Measurements from ENCODE around the gene DCAF11. TPM values are rescaled to one million over a fixed set of nuclear protein-coding genes. Genes with fewer than 3 reads are reported as not detected.
A peak's percentile ranks its signal among the peaks of the same experiment; 100 is the strongest.

Gene DCAF11
- total RNA-seq, 4 donors from 2014 or later: 42.9 to 87.4 (median 57.8) TPM

- Histone ChIP-seq H3K27ac (no peak overlapping the region), H3K4me1 (no peaks in the 10 kb centered on the region), H3K9me3 (no peaks in the 10 kb centered on the region), H3K36me3 (no peaks in the 10 kb centered on the region), H3K4me3 (no peak overlapping the region), H3K27me3 (no peaks in the 10 kb centered on the region)
- TF ChIP-seq CTCF (IDR thresholded peaks at IDR 0.05) (no peak), POLR2A (IDR thresholded peaks at IDR 0.05) (no peak)
- intact Hi-C loops (cut with DNase I; ENCODE audit: low total_unique reads): no loop called here
- no peak for DNase-seq
These were observed 27.6 kb upstream of the DCAF11 start for GRCh38 chr14:24087004-24087403.

GRCh38 chr14:24088095-24088494, 26.5 kb upstream of the DCAF11 start:
- Histone ChIP-seq H3K4me1 (no peaks in the 10 kb centered on the region), H3K36me3 (no peaks in the 10 kb centered on the region), H3K27me3 (no peaks in the 10 kb centered on the region), H3K9me3 (no peaks in the 10 kb centered on the region), H3K4me3 (no peak overlapping the region), H3K27ac (no peak overlapping the region)
- TF ChIP-seq POLR2A (IDR thresholded peaks at IDR 0.05) (no peak), CTCF (IDR thresholded peaks at IDR 0.05) (no peak)
- intact Hi-C loops (cut with DNase I; ENCODE audit: low total_unique reads): no loop called here
- no peak for DNase-seq

- H3K27me3 ChIP-seq: no peaks in the 10 kb centered on the region
- no peak for DNase-seq
- peaks cover 0 to under 1% of the 10 kb centered on the region in 2 donors for H3K4me1 ChIP-seq
- TF ChIP-seq POLR2A (IDR thresholded peaks at IDR 0.05) (no peak), CTCF (IDR thresholded peaks at IDR 0.05) (no peak)
- no peak overlapping the region for H3K27ac ChIP-seq
- no peaks in the 10 kb centered on the region for H3K9me3 ChIP-seq
- intact Hi-C loops (cut with DNase I; ENCODE audit: low total_unique reads): loop anchor here (5.0 kb wide), 1 partner anchor 33 kb away; no protein-coding TSS in a partner anchor
- H3K4me3 ChIP-seq: no peak overlapping the region
- no peaks in the 10 kb centered on the region for H3K36me3 ChIP-seq
These were observed 24.7 kb upstream of the DCAF11 start for GRCh38 chr14:24089890-24090289.

GRCh38 chr14:24092110-24092504, 22.5 kb upstream of the DCAF11 start:
- TF ChIP-seq POLR2A (IDR thresholded peaks at IDR 0.05): no peak
- no peak for TF ChIP-seq CTCF (IDR thresholded peaks at IDR 0.05)
- Histone ChIP-seq H3K27ac (no peak overlapping the region), H3K36me3 (no peaks in the 10 kb centered on the region), H3K4me3 (no peak overlapping the region), H3K9me3 (no peaks in the 10 kb centered on the region), H3K4me1 (peaks cover 0 to 8% of the 10 kb centered on the region in 2 donors), H3K27me3 (no peaks in the 10 kb centered on the region)
- intact Hi-C loops (cut with DNase I; ENCODE audit: low total_unique reads): loop anchor here (5.0 kb wide), 1 partner anchor 35 kb away; no protein-coding TSS in a partner anchor
- DNase-seq: no peak

GRCh38 chr14:24092505-24093206, 21.9 kb upstream of the DCAF11 start:
- H3K27ac ChIP-seq: peak overlapping the region in 1 of 2 donors; percentile 93
- H3K27me3 ChIP-seq: no peaks in the 10 kb centered on the region
- intact Hi-C loops (cut with DNase I; ENCODE audit: low total_unique reads): loop anchor here (5.0 kb wide), 1 partner anchor 35 kb away; no protein-coding TSS in a partner anchor
- H3K4me1 ChIP-seq: peaks cover 0 to 8% of the 10 kb centered on the region in 2 donors
- DNase-seq: no peak
- no peak overlapping the region for H3K4me3 ChIP-seq
- H3K36me3 ChIP-seq: no peaks in the 10 kb centered on the region
- H3K9me3 ChIP-seq: no peaks in the 10 kb centered on the region
- no peak for TF ChIP-seq CTCF (IDR thresholded peaks at IDR 0.05)
- TF ChIP-seq POLR2A (IDR thresholded peaks at IDR 0.05): no peak

Data from uterus (tissue), 4 donors.